Liver (tissue), 9 donors: ENCODE data around the gene TMEM44. TPM values are rescaled to one million over a fixed set of nuclear protein-coding genes. Genes with fewer than 3 reads are reported as not detected.

Experiments
- DNase-seq: peaks from one replicate; pipeline ENCODE4 v3.0.0-alpha.2; 2017; ENCODE audit warnings: low spot score
- H3K27ac ChIP-seq, 2 donors: one replicate each; pipeline ENCODE4 v1.7.0; 2013; ENCODE audit warnings: inconsistent platforms in 2 of 2, low read length in 2 of 2, control low read depth in 1 of 2, low read depth in 1 of 2, mild to moderate bottlenecking in 1 of 2
- H3K27me3 ChIP-seq, 4 donors: one replicate each; pipeline versions ENCODE4 v1.6.1 to v1.7.0; 2013; ENCODE audit warnings: low read length in 3 of 4, inconsistent platforms in 1 of 4, mild to moderate bottlenecking in 1 of 4, moderate library complexity in 1 of 4; ENCODE audit not compliant: control insufficient read depth in 4 of 4, insufficient read depth in 4 of 4
- H3K36me3 ChIP-seq, 4 donors: one replicate each; pipeline versions ENCODE4 v1.6.1 to v1.7.0; 2013; ENCODE audit warnings: low read length in 3 of 4, mild to moderate bottlenecking in 3 of 4, low read depth in 1 of 4, moderate library complexity in 1 of 4; ENCODE audit not compliant: control insufficient read depth in 4 of 4, insufficient read depth in 3 of 4
- H3K4me1 ChIP-seq, 4 donors: one replicate each; pipeline versions ENCODE4 v1.6.1 to v1.7.0; 2013; ENCODE audit warnings: low read length in 3 of 4, mild to moderate bottlenecking in 3 of 4, moderate library complexity in 1 of 4; ENCODE audit not compliant: control insufficient read depth in 4 of 4, insufficient read depth in 4 of 4
- H3K4me3 ChIP-seq, 3 donors: one replicate each; pipeline versions ENCODE4 v1.6.1 to v1.7.0; 2013; ENCODE audit warnings: low read length in 3 of 3, control low read depth in 1 of 3, low read depth in 1 of 3, mild to moderate bottlenecking in 1 of 3
- H3K9ac ChIP-seq, 2 donors: one replicate each; pipeline ENCODE4 v1.7.0; 2013; ENCODE audit warnings: low read length in 2 of 2, mild to moderate bottlenecking in 2 of 2, moderate library complexity in 2 of 2, control low read depth in 1 of 2, low read depth in 1 of 2
- H3K9me3 ChIP-seq, 4 donors: one replicate each; pipeline versions ENCODE4 v1.6.1 to v1.7.0; 2013; ENCODE audit warnings: low read length in 3 of 4; ENCODE audit not compliant: control insufficient read depth in 4 of 4
- EGR1 ChIP-seq, 2 donors: IDR thresholded peaks; 2 replicates each; pipeline ENCODE4 v1.6.1; 2016 to 2018; ENCODE audit warnings: antibody characterized with exemption in 2 of 2, low read depth in 2 of 2
- FOXA2 ChIP-seq: IDR thresholded peaks from 2 replicates; pipeline ENCODE4 v1.6.1; 2016; ENCODE audit warnings: antibody characterized with exemption
- HNF4G ChIP-seq: IDR thresholded peaks from 2 replicates; pipeline ENCODE4 v1.6.1; 2016; ENCODE audit warnings: antibody characterized with exemption
- JUND ChIP-seq, 2 donors: IDR thresholded peaks; 2 replicates each; pipeline ENCODE4 v1.6.1; 2016; ENCODE audit warnings: antibody characterized with exemption in 2 of 2
- TAF1 ChIP-seq: conservative IDR thresholded peaks from 2 replicates; pipeline ENCODE4 v1.6.1; 2016; ENCODE audit warnings: antibody characterized with exemption, mild to moderate bottlenecking
- WGBS: extraction: QIAGEN DNeasy Blood & Tissue Kit; methylation state at CpG from one replicate; pipeline ENCODE4 v1.1.7; 2013; 5-methylcytosine and 5-hydroxymethylcytosine counted together
- polyA plus RNA-seq, 2 donors: library from polyadenylated mRNA; stranded (reverse) in 1 of 2; unstranded in 1 of 2; fragments of 200-250 nt in 1 of 2; fragments of >200 nt in 1 of 2; fragmentation: Nextera tagmentation in 1 of 2; extraction: Ambion mirVana in 1 of 2; gene quantifications; one replicate each; pipeline versions ENCODE4 v1.2.1 to v1.2.3, GENCODE V29; 2013 to 2015
- total RNA-seq, 2 donors: library from RNA; depleted of rRNA; stranded (reverse); fragments of >200 nt; gene quantifications; one replicate each; pipeline ENCODE4 v1.2.3, GENCODE V29; 2014
- TF ChIP-seq, protein P1 (sequence below): fragments of 150-350 bp; IDR thresholded peaks from 2 replicates; pipeline ENCODE4 v1.5.1; 2017; ENCODE audit warnings: improper control_type of control experiment, low read depth, low read length; ENCODE audit not compliant: missing input control
- TF ChIP-seq, protein P2 (sequence below): IDR thresholded peaks from 2 replicates; pipeline ENCODE4 v1.6.1; 2016; ENCODE audit warnings: antibody characterized with exemption, mild to moderate bottlenecking
- TF ChIP-seq, protein P3 (sequence below): IDR thresholded peaks from 2 replicates; pipeline ENCODE4 v1.6.1; 2016; ENCODE audit warnings: antibody characterized with exemption
- donor health status: healthy.
- donor health status: healthy.
- donor health status: healthy.
- donor health status: healthy.
- donor health status: healthy.

The TMEM44 gene
- total and polyA plus RNA-seq, 4 donors, result 1.8 to 5.0 (median 3.2) TPM

DNA sequence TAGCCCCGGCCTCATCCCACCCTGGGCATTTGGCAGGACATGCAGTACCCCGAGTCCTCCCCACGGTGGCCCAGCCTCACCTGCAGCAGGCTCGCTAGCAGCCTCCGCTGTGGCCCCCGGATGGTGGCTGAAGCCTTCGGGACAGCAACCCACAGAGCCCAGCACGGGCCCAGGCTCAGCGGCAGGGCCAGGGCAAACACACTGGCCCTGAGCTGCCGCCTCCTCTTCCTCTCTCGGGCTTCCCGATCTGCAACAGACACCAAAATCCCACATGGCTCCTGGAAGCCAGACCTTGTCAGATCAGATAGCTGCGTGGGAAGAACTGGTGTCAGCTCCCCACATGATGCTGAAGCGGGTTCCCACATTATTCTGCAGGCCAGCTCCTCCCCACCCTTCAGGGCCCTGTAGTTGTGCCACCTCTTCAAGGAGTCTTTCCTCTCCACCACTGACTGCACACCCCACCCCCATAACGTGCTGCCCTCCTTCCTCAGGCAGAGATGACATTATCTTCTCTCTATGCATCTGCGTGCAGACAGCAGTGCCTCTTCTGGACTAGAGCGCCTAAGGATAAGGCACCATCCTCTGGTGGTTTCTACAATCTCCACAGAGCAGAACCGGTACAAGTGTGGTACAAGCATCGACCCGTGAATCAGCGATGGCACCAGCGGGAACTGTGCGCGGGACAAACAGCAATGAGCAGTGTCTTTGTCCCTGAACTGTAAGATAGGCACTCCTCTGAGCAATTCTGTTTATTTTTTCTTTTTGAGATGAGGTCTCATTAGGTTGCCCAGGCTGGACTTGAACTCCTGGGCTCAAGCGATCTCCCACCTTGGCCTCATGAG, 9.5 kb downstream of the TMEM44 start:
- H3K36me3 ChIP-seq, result peaks cover 0 to 2% (median 0%) of the 10 kb centered on the region in 4 donors
- no peaks in the 10 kb centered on the region for H3K27me3 ChIP-seq
- peaks cover 0 to 8% (median 5%) of the 10 kb centered on the region in 4 donors for H3K4me1 ChIP-seq
- no peak overlapping the region for H3K9ac ChIP-seq
- TF ChIP-seq EGR1 (IDR thresholded peaks at IDR 0.05; ENCODE audit: low read depth in 2 of 2) (no peak), FOXA2 (no peak), JUND (IDR thresholded peaks at IDR 0.05) (no peak), TAF1 (no peak)
- TF ChIP-seq, protein P1, sequence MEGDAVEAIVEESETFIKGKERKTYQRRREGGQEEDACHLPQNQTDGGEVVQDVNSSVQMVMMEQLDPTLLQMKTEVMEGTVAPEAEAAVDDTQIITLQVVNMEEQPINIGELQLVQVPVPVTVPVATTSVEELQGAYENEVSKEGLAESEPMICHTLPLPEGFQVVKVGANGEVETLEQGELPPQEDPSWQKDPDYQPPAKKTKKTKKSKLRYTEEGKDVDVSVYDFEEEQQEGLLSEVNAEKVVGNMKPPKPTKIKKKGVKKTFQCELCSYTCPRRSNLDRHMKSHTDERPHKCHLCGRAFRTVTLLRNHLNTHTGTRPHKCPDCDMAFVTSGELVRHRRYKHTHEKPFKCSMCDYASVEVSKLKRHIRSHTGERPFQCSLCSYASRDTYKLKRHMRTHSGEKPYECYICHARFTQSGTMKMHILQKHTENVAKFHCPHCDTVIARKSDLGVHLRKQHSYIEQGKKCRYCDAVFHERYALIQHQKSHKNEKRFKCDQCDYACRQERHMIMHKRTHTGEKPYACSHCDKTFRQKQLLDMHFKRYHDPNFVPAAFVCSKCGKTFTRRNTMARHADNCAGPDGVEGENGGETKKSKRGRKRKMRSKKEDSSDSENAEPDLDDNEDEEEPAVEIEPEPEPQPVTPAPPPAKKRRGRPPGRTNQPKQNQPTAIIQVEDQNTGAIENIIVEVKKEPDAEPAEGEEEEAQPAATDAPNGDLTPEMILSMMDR, result no peak
- TF ChIP-seq, protein P2, sequence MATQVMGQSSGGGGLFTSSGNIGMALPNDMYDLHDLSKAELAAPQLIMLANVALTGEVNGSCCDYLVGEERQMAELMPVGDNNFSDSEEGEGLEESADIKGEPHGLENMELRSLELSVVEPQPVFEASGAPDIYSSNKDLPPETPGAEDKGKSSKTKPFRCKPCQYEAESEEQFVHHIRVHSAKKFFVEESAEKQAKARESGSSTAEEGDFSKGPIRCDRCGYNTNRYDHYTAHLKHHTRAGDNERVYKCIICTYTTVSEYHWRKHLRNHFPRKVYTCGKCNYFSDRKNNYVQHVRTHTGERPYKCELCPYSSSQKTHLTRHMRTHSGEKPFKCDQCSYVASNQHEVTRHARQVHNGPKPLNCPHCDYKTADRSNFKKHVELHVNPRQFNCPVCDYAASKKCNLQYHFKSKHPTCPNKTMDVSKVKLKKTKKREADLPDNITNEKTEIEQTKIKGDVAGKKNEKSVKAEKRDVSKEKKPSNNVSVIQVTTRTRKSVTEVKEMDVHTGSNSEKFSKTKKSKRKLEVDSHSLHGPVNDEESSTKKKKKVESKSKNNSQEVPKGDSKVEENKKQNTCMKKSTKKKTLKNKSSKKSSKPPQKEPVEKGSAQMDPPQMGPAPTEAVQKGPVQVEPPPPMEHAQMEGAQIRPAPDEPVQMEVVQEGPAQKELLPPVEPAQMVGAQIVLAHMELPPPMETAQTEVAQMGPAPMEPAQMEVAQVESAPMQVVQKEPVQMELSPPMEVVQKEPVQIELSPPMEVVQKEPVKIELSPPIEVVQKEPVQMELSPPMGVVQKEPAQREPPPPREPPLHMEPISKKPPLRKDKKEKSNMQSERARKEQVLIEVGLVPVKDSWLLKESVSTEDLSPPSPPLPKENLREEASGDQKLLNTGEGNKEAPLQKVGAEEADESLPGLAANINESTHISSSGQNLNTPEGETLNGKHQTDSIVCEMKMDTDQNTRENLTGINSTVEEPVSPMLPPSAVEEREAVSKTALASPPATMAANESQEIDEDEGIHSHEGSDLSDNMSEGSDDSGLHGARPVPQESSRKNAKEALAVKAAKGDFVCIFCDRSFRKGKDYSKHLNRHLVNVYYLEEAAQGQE, result no peak
- WGBS, result 93% methylated on average over 25 of the region's 25 CpGs
- no peak overlapping the region for H3K27ac ChIP-seq
- no peak for DNase-seq
- no peak overlapping the region for H3K4me3 ChIP-seq
- no peaks in the 10 kb centered on the region for H3K9me3 ChIP-seq

DNA sequence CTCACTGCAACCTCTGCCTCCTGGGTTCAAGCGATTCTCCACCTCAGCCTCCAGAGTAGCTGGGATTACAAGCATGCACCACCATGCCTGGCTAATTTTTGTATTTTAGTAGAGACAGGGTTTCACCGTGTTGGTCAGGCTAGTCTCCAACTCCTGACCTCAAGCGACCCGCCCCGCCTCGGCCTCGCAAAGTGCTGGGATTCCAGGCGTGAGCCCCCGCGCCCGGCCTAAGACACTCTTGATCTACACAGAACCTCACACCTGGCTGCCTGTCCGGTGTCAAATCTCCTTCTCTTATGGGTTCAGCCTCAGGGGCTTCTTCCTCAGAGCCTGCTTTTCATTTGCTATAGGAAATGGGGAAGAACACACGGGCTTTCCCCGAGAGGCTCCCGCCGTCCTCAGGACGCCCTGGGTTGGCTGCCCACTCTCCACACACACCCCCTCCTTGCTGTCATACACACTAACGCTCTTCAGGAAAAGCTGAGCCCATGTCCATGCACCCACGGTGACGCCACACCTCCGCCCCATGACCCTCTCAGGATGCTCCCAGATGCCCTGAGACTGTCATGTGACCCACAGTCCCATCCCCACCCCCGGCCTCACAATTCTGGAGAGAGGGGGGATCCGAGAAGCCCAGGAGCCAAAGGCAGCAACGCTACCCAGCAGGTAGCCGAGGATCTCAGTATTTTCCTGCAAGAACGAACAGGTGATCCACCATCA, 10.4 kb downstream of the TMEM44 start:
- 94% methylated on average over 26 of the region's 26 CpGs for WGBS
- TF ChIP-seq HNF4G, result no peak
- no peak for TF ChIP-seq EGR1 (IDR thresholded peaks at IDR 0.05; ENCODE audit: low read depth in 2 of 2)
- no peak for TF ChIP-seq TAF1
- TF ChIP-seq, protein P3, sequence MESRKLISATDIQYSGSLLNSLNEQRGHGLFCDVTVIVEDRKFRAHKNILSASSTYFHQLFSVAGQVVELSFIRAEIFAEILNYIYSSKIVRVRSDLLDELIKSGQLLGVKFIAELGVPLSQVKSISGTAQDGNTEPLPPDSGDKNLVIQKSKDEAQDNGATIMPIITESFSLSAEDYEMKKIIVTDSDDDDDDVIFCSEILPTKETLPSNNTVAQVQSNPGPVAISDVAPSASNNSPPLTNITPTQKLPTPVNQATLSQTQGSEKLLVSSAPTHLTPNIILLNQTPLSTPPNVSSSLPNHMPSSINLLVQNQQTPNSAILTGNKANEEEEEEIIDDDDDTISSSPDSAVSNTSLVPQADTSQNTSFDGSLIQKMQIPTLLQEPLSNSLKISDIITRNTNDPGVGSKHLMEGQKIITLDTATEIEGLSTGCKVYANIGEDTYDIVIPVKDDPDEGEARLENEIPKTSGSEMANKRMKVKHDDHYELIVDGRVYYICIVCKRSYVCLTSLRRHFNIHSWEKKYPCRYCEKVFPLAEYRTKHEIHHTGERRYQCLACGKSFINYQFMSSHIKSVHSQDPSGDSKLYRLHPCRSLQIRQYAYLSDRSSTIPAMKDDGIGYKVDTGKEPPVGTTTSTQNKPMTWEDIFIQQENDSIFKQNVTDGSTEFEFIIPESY, result no peak
- H3K9me3 ChIP-seq, result no peaks in the 10 kb centered on the region
- peaks cover 0 to 8% (median 5%) of the 10 kb centered on the region in 4 donors for H3K4me1 ChIP-seq
- DNase-seq, result no peak
- H3K9ac ChIP-seq, result no peak overlapping the region
- H3K4me3 ChIP-seq, result no peak overlapping the region
- H3K27me3 ChIP-seq, result no peaks in the 10 kb centered on the region
- H3K27ac ChIP-seq, result no peak overlapping the region
- no peaks in the 10 kb centered on the region for H3K36me3 ChIP-seq
